Hepatocyte (in vitro differentiated cells): Measurements from ENCODE around the gene TMEM87A. TPM values are rescaled to one million over a fixed set of nuclear protein-coding genes. Genes with fewer than 3 reads are reported as not detected.

Experiments used
- DNase-seq: peaks from one replicate; pipeline ENCODE4 v3.0.0-alpha.2; 2016; ENCODE audit warnings: low spot score
- H2AFZ ChIP-seq: fragments of 200-600 bp; sonication (generic); 2 replicates; pipeline ENCODE4 v1.6.0; 2016; ENCODE audit warnings: antibody characterized with exemption, mild to moderate bottlenecking
- H3K27ac ChIP-seq: fragments of 200-600 bp; sonication (generic); 2 replicates; pipeline ENCODE4 v1.5.1; 2016; ENCODE audit warnings: mild to moderate bottlenecking
- H3K27me3 ChIP-seq: fragments of 200-600 bp; sonication (generic); 2 replicates; pipeline ENCODE4 v1.6.1; 2016
- H3K36me3 ChIP-seq: fragments of 200-600 bp; sonication (generic); replicated peaks from 2 replicates; pipeline ENCODE4 v1.5.1; 2016; ENCODE audit warnings: low read depth; ENCODE audit not compliant: insufficient read depth
- H3K4me1 ChIP-seq: fragments of 200-600 bp; sonication (generic); 2 replicates; pipeline ENCODE4 v1.5.1; 2016; ENCODE audit warnings: mild to moderate bottlenecking, moderate library complexity; ENCODE audit not compliant: insufficient read depth
- H3K4me2 ChIP-seq: fragments of 200-600 bp; sonication (generic); 2 replicates; pipeline ENCODE4 v1.6.0; 2016
- H3K4me3 ChIP-seq: fragments of 200-600 bp; sonication (generic); 2 replicates; pipeline ENCODE4 v1.5.1; 2016; ENCODE audit warnings: mild to moderate bottlenecking
- H3K79me2 ChIP-seq: fragments of 200-600 bp; sonication (generic); 2 replicates; pipeline ENCODE4 v1.6.0; 2017; ENCODE audit warnings: mild to moderate bottlenecking
- H3K9me2 ChIP-seq: fragments of 200-600 bp; sonication (generic); replicated peaks from 2 replicates; pipeline ENCODE4 v1.6.0; 2017; ENCODE audit warnings: mild to moderate bottlenecking; ENCODE audit not compliant: insufficient read depth
- H3K9me3 ChIP-seq: fragments of 200-600 bp; sonication (generic); 2 replicates; pipeline ENCODE4 v1.5.1; 2016; ENCODE audit warnings: low read depth, mild to moderate bottlenecking
- H4K20me1 ChIP-seq: fragments of 200-600 bp; sonication (generic); 2 replicates; pipeline ENCODE4 v1.6.0; 2016; ENCODE audit warnings: mild to moderate bottlenecking; ENCODE audit not compliant: insufficient read depth, poor library complexity, severe bottlenecking
- CTCF ChIP-seq: fragments of 200-600 bp; sonication (generic); IDR thresholded peaks from 2 replicates; pipeline ENCODE4 v1.5.1; 2016; ENCODE audit warnings: antibody characterized with exemption, mild to moderate bottlenecking; ENCODE audit not compliant: poor library complexity
- EZH2 ChIP-seq: fragments of 200-600 bp; sonication (generic); IDR thresholded peaks from 2 replicates; pipeline ENCODE4 v1.6.1; 2016; ENCODE audit warnings: antibody characterized with exemption, mild to moderate bottlenecking, borderline replicate concordance
- EZH2phosphoT487 ChIP-seq: fragments of 200-600 bp; sonication (generic); IDR thresholded peaks from one replicate; pipeline ENCODE4 v1.6.1; 2018; ENCODE audit warnings: antibody characterized with exemption, mild to moderate bottlenecking, low read depth, moderate library complexity; ENCODE audit not compliant: unreplicated experiment, severe bottlenecking
- WGBS: methylation state at CpG from one replicate; pipeline ENCODE4 v1.1.6; 2016; ENCODE audit warnings: low lambda C conversion rate; ENCODE audit errors: missing lambda C conversion rate; 5-methylcytosine and 5-hydroxymethylcytosine counted together
- polyA plus RNA-seq: library from polyadenylated mRNA; unstranded; fragments of >200 nt; fragmentation: Nextera tagmentation; extraction: Ambion mirVana; gene quantifications from 2 replicates; pipeline ENCODE4 v1.2.1, GENCODE V29; 2016
- total RNA-seq: library from RNA; depleted of rRNA; stranded (reverse); fragments of >200 nt; gene quantifications from 2 replicates; pipeline ENCODE4 v1.2.3, GENCODE V29; 2014

The TMEM87A gene
- total and polyA plus RNA-seq, 2 experiments from 2014 or later = 68.3 to 97.6 TPM

GRCh38 chr15:42273900-42274701 is 868 bp upstream of the TMEM87A start:
- peak; percentile 50 for DNase-seq
- Histone ChIP-seq H3K27me3 (no peaks in the 10 kb centered on the region), H3K4me1 (peaks cover 10% of the 10 kb centered on the region), H3K27ac (peak overlapping the region; percentile 96), H3K79me2 (peaks cover 52% of the 10 kb centered on the region), H3K9me3 (no peaks in the 10 kb centered on the region), H4K20me1 (peaks cover 4% of the 10 kb centered on the region), H3K36me3 (no peaks in the 10 kb centered on the region), H3K4me2 (peak overlapping the region; percentile 82), H3K9me2 (no peaks in the 10 kb centered on the region), H3K4me3 (peak overlapping the region; percentile 29), H2AFZ (peak overlapping the region; percentile 58)
- no peak for TF ChIP-seq CTCF
- WGBS = 15% methylated on average over 27 of the region's 27 CpGs

DNA sequence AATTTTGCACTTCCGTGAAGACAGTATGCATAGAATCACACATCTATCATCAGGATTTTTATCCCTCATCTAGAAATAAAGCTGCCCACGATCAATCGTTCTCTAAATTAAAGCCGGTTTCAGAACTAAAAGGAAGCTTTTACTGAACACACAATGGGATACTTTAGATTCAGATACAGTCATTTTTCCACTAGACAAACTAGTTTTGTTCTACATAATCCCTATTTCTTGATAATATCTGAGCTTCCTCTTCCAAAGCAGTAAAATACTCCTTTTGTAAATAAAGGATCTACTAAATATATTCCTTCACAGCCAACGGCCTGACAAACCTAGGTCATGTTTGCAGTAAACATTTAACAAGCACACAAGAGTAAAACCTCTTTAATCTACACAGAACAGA is 2.2 kb downstream of the TMEM87A start:
- Histone ChIP-seq H3K79me2 (peaks cover 73% of the 10 kb centered on the region), H3K4me2 (peak overlapping the region; percentile 81), H3K9me2 (no peaks in the 10 kb centered on the region), H3K27me3 (no peaks in the 10 kb centered on the region), H3K9me3 (no peaks in the 10 kb centered on the region), H2AFZ (no peak overlapping the region), H3K4me3 (peak overlapping the region; percentile 60), H3K4me1 (peaks cover 10% of the 10 kb centered on the region), H4K20me1 (peaks cover 4% of the 10 kb centered on the region), H3K27ac (peak overlapping the region; percentile 75), H3K36me3 (no peaks in the 10 kb centered on the region)
- 49% methylated on average over 5 of the region's 5 CpGs for WGBS
- DNase-seq = no peak
- TF ChIP-seq CTCF (no peak), EZH2phosphoT487 (no peak), EZH2 (no peak)

GRCh38 chr15:42270551-42270950 is 2.7 kb downstream of the TMEM87A start:
- DNase-seq = no peak
- Histone ChIP-seq H3K4me3 (peak overlapping the region; percentile 60), H3K79me2 (peaks cover 74% of the 10 kb centered on the region), H3K9me3 (no peaks in the 10 kb centered on the region), H3K27me3 (no peaks in the 10 kb centered on the region), H3K4me2 (peak overlapping the region; percentile 81), H2AFZ (no peak overlapping the region), H3K27ac (peak overlapping the region; percentile 75), H4K20me1 (peaks cover 4% of the 10 kb centered on the region), H3K36me3 (no peaks in the 10 kb centered on the region), H3K9me2 (no peaks in the 10 kb centered on the region), H3K4me1 (peaks cover 10% of the 10 kb centered on the region)
- no peak for TF ChIP-seq EZH2
- WGBS = 50% methylated on average over 2 of the region's 2 CpGs

DNA sequence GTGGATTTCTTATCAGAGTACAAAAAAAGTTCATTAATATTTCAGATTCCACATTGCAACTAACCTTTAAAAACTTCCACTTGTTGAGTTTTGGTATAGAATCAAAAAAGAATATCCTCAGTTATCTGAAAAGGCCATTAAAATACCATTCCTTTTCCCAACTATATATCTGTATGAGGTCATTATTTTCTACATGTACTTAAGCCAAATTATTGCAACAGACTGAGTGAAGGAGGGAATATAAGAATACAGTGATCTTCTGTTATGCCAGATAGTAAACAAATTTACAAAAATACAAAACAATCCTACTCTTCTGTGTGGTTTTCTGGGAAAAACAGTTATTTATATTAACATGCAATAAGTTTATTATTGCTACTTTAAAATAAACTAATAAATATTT is 5.9 kb downstream of the TMEM87A start:
- peaks cover 4% of the 10 kb centered on the region for H4K20me1 ChIP-seq
- H3K4me1 ChIP-seq = no peaks in the 10 kb centered on the region
- no peak for DNase-seq
- TF ChIP-seq EZH2 = no peak
- TF ChIP-seq EZH2phosphoT487 = no peak
- no peak for TF ChIP-seq CTCF
- H3K4me3 ChIP-seq = no peak overlapping the region
- H3K9me2 ChIP-seq = no peaks in the 10 kb centered on the region
- H2AFZ ChIP-seq = no peak overlapping the region
- H3K9me3 ChIP-seq = no peaks in the 10 kb centered on the region
- no peak overlapping the region for H3K4me2 ChIP-seq
- peaks cover 92% of the 10 kb centered on the region for H3K79me2 ChIP-seq
- H3K27me3 ChIP-seq = no peaks in the 10 kb centered on the region
- H3K27ac ChIP-seq = no peak overlapping the region
- H3K36me3 ChIP-seq = no peaks in the 10 kb centered on the region
